ENCODE data around the gene FSTL3.
"Not testable (repeated sequence)": the region's sequence is repeated elsewhere in the genome, so short reads cannot be mapped to it uniquely, and the experiment has no call there.

Gene FSTL3

GRCh38 chr19:661427-662196 is 14.6 kb upstream of the FSTL3 start:
- DNase-seq (ENCODE audit: low read depth): no peak

GRCh38 chr19:662207-662961 is 13.8 kb upstream of the FSTL3 start:
- DNase-seq (ENCODE audit: low read depth): no peak

GRCh38 chr19:662962-663681 is 13.1 kb upstream of the FSTL3 start, which contains the start of gene RNF126:
Gene RNF126, minus strand, starts transcription at chr19:663214. Its CDS starts 93 bp downstream, at chr19:663121.
- DNase-seq (ENCODE audit: low read depth): peak; percentile 78

- DNase-seq (ENCODE audit: low read depth): no peak
Observed at GRCh38 chr19:663682-664117, 12.5 kb upstream of the FSTL3 start.

GRCh38 chr19:664913-665443 is 11.2 kb upstream of the FSTL3 start:
- no peak for DNase-seq (ENCODE audit: low read depth)

GRCh38 chr19:666985-667573 is 9.1 kb upstream of the FSTL3 start:
- DNase-seq (ENCODE audit: low read depth): not testable (repeated sequence)

DNA sequence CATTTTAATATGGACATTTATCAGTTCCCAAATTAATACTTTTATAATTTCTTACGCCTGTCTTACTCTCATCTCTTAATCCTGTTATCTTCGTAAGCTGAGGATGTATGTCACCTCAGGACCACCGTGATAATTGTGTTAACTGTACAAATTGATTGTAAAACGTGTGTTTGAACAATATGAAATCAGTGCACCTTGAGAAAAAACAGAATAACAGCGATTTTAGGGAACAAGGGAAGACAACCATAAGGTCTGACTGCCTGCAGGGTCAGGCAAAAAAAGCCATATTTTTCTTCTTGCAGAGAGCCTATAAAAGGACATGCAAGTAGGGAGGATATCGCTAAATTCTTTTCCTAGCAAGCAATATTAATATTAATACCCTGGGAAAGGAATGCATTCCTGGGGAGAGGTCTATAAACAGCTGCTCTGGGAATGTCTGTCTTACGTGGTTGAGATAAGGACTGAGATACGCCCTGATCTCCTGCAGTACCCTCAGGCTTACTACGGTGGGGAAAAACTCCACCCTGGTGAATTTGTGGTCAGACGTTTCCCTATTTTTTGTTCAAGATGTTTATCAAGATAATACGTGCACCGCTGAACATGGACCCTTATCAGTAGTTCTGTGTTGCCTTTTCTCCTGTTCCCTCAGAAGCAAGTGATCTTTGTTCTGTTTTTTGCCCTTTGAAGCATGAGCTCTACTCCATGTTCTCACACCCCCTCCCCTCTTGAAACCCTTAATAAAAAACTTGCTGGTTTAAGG is 7.3 kb upstream of the FSTL3 start:
- DNase-seq (ENCODE audit: low read depth): not testable (repeated sequence)

DNA sequence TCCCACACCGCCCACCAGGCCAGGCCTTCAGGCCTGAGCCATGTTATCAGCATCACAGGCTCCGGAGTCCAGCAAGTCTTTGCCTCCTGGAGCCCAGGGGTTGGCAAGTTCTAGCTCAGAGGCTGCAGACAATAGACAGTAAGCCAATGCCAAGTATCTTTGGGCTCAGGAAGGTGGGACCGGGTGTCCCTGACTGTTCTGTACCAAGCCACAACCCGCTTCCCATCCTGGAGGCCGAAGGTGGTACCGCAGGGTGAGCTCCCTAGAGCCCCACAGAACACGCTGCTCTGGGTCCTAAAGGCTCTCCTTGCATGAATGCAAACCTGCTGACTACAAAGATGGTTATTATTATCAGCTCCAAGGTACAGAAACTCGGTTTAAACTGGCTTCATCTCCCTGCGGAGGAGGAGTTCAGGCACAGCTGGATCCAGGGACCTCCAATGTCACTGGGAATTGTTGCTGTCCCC is 5.5 kb upstream of the FSTL3 start:
- DNase-seq (ENCODE audit: low read depth): no peak

DNA sequence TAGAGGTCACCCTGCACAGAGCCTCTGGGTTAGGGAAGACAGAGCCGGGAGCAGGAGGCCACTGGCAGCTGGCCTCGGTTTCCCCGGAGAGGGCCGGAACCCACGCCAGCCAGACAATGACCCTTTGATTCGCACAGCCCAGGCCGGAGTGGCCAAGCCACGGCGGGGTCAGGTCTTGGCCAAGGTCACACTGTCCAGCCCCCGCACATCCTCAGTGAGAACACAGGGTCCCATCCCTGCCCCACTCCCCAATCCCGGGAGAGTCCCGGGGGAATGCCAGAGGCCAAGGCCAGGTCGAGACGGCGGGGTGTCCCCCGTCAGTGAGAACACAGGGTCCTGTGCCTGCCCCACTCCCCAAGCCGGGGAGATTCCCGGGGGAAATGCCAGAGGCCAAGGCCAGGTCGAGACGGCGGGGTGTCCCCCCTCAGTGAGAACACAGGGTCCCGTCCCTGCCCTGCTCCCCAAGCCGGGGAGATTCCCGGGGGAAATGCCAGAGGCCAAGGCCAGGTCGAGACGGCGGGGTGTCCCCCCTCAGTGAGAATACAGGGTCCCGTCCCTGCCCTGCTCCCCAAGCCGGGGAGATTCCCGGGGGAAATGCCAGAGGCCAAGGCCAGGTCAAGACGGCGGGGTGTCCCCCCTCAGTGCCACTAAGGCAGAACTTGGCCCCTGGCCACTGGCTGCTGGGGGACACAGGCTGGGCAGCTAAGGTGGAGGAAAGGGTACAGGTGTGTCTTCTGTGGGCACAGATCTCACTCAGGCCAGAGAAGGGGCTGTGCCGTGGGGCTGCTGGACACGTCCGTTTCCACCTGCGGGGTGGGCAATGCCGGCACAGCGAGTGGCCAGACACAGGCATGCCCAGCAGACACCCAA is 1.7 kb upstream of the FSTL3 start:
- DNase-seq (ENCODE audit: low read depth): no peak

- DNase-seq (ENCODE audit: low read depth): no peak
Observed at GRCh38 chr19:676007-676338, 219 bp upstream of the FSTL3 start.

GRCh38 chr19:677201-677600 is 1.0 kb downstream of the FSTL3 start:
- peak; percentile 58 for DNase-seq (ENCODE audit: low read depth)

GRCh38 chr19:677601-678436 is 1.6 kb downstream of the FSTL3 start:
- no peak for DNase-seq (ENCODE audit: low read depth)

DNA sequence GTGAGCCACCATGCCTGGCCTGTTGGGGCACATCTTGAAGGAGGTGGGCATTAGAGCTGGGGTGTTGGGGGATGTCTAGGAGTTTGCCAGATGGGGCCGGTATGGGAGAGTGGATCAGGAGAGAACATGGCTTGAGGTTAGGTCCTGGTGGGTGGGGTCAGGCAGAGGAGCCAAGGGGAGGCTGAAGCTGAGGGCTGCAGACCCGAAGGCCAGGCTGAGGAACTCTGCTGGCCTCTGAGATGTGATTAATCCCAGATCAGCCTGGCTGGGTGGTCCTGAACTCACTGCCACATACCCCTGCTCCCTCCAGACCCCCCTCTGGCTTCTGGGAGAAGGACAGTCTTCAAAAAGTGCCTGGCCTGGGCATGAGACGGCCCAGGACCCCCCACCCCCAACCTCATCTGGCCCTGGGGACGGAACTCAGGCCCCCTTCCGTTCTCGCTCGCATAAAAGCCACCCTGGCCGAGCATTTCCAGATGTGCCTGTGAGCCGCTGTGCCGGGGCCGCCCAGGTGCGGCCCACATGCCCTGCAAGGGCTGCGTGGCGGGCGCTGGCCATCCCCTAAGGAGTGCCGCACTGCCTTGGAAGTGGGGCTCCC is 2.7 kb downstream of the FSTL3 start:
- no peak for DNase-seq (ENCODE audit: low read depth)

- DNase-seq (ENCODE audit: low read depth): no peak
Observed at GRCh38 chr19:679418-680286, 3.5 kb downstream of the FSTL3 start.

DNA sequence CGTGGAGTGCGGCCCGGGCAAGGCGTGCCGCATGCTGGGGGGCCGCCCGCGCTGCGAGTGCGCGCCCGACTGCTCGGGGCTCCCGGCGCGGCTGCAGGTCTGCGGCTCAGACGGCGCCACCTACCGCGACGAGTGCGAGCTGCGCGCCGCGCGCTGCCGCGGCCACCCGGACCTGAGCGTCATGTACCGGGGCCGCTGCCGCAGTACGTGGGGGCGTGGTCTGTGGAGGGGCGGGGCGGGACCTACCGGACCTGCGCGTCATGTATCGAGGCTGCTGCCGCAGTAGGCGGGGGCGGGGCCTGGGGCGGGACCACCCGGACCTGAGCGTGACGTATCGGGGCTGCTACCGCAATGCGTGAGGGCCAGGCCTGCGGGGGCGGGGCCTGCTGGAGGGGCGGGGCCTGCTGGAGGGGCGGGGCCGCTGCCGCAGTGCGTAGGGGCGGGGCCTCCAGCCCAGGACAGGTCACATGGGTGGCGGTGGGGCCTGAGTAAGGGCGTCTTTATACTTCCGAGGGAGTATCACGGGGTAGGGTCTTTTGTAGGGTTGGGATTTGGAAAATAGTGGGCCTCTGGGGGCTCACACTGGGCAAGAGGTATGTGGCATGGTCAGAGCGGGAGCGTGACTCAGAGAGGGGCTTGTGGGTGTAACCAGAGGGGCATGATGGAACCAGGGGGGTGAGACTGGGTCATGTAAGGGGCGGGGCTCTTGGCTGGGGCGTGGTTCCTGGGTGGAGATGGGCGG is 4.3 kb downstream of the FSTL3 start:
- DNase-seq (ENCODE audit: low read depth): peak; percentile 93

GRCh38 chr19:681029-682019 is 5.1 kb downstream of the FSTL3 start:
- DNase-seq (ENCODE audit: low read depth): peak; percentile 67
